Activated CD4-positive, alpha-beta T cell treated with anti-CD3 and anti-CD28 coated beads, Interleukin-2, amount 10 ng/mL, durations not matched to agents 7 days and 5 days (primary cell): ENCODE measurements around the gene CDS2. TPM values are rescaled to one million over a fixed set of nuclear protein-coding genes. Genes with fewer than 3 reads are reported as not detected.
A peak's percentile ranks its signal among the peaks of the same experiment; 100 is the strongest.

ENCODE experiments used
- CTCF ChIA-PET: fragments of 350-600 bp; sonication (Branson Sonifier 250); formaldehyde crosslinking; loops from one replicate; lab custom pipeline; 2021; ENCODE audit warnings: antibody characterized with exemption; lab: Charles Lee
- POLR2A ChIA-PET: fragments of 350-600 bp; sonication (Branson Sonifier 250); formaldehyde crosslinking; loops from one replicate; lab custom pipeline; 2021; ENCODE audit warnings: antibody characterized with exemption; lab: Charles Lee
- DNase-seq: peaks from one replicate; pipeline ENCODE4 v3.0.0-alpha.2; 2020
- H3K27ac Mint-ChIP-seq: one replicate; pipeline ENCODE4 v1.8.0; 2021; ENCODE audit warnings: mild to moderate bottlenecking, moderate library complexity, mixed read lengths
- H3K27me3 Mint-ChIP-seq: one replicate; pipeline ENCODE4 v1.8.0; 2021; ENCODE audit warnings: mixed read lengths
- H3K36me3 Mint-ChIP-seq: one replicate; pipeline ENCODE4 v1.8.0; 2021; ENCODE audit warnings: low read depth, mixed read lengths
- H3K4me1 Mint-ChIP-seq: one replicate; pipeline ENCODE4 v1.8.0; 2021; ENCODE audit warnings: mixed read lengths
- H3K4me3 Mint-ChIP-seq: one replicate; pipeline ENCODE4 v1.8.0; 2021; ENCODE audit warnings: mild to moderate bottlenecking, moderate library complexity, mixed read lengths
- H3K9me3 Mint-ChIP-seq: one replicate; pipeline ENCODE4 v1.8.0; 2021; ENCODE audit warnings: mixed read lengths
- total RNA-seq, 2 experiments: library from RNA; stranded (reverse); gene quantifications; one replicate each; pipeline ENCODE4 v1.2.3, GENCODE V29; 2021

Gene CDS2
- total RNA-seq, 2 experiments from 2014 or later, result 54.5 to 58.4 TPM

- DNase-seq, result no peak
- Mint-ChIP-seq H3K27me3 (no peaks in the 10 kb centered on the region), H3K9me3 (no peaks in the 10 kb centered on the region), H3K4me3 (no peak overlapping the region), H3K4me1 (peaks cover 8% of the 10 kb centered on the region), H3K27ac (no peak overlapping the region), H3K36me3 (peaks cover 25% of the 10 kb centered on the region)
- CTCF ChIA-PET, result no interaction called here
- POLR2A ChIA-PET, result no interaction called here
Measured at GRCh38 chr20:5177071-5177470, 50.3 kb downstream of the CDS2 start.

- no peak for DNase-seq
- Mint-ChIP-seq H3K36me3 (peaks cover 34% of the 10 kb centered on the region), H3K4me3 (no peak overlapping the region), H3K27ac (peak overlapping the region; percentile 61), H3K4me1 (peaks cover 7% of the 10 kb centered on the region), H3K27me3 (no peaks in the 10 kb centered on the region), H3K9me3 (no peaks in the 10 kb centered on the region)
- POLR2A ChIA-PET, result no interaction called here
- CTCF ChIA-PET, result no interaction called here
Measured at GRCh38 chr20:5178046-5178445, 51.2 kb downstream of the CDS2 start.

DNA sequence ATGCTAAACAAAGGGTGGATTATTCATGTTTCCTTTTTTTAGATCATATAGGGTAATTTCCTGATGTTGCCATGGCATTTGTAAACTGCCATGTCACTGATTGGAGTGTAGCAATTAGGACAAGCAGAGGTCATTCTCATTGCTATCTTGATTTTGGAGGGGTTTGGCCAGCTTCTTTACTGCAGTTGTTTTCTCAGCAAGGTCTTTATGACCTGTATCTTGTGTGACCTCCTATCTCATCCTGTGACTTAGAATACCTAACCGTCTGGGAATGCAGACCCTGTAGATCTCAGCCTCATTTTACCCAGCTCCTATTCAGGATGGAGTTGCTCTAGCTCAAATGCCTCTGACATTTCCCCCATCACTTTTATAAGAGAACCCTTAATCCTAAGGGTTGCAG, 53.6 kb downstream of the CDS2 start:
- H3K27ac Mint-ChIP-seq, result no peak overlapping the region
- no peak overlapping the region for H3K4me3 Mint-ChIP-seq
- H3K4me1 Mint-ChIP-seq, result peaks cover 4% of the 10 kb centered on the region
- H3K9me3 Mint-ChIP-seq, result no peaks in the 10 kb centered on the region
- H3K36me3 Mint-ChIP-seq, result peaks cover 34% of the 10 kb centered on the region
- CTCF ChIA-PET, result interaction anchor here (1.0 to 3.1 kb wide), 2 partner anchors 12 to 54 kb away, joined by 7 to 10 read pairs; partner anchors contain the start of gene CDS2
- no peak for DNase-seq
- POLR2A ChIA-PET, result no interaction called here
- no peaks in the 10 kb centered on the region for H3K27me3 Mint-ChIP-seq

- CTCF ChIA-PET, result interaction anchor here (1.0 to 3.1 kb wide), 2 partner anchors 11 to 54 kb away, joined by 7 to 10 read pairs; partner anchors contain the start of gene CDS2
- H3K4me1 Mint-ChIP-seq, result peaks cover 4% of the 10 kb centered on the region
Measured at GRCh38 chr20:5180933-5181332, 54.1 kb downstream of the CDS2 start.

DNA sequence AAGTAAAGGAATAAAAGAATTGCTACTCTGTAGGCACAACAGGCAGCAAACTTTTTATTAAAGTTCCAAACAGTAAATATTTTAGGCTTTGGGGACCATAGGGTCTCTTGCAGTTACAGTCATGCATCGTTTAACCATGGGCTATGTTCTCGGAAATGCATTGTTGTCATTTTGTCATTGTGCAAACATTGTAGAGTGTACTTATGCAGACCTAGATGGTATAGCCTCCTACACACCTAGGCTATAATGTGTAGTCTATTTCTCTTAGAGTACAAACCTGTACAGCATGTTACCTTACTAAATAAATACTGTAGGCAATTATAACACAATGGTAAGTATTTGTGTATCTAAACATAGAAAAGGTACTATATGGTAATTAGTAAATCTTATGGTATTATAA, 54.7 kb downstream of the CDS2 start:
- POLR2A ChIA-PET, result no interaction called here
- Mint-ChIP-seq H3K4me1 (peaks cover 4% of the 10 kb centered on the region), H3K27me3 (no peaks in the 10 kb centered on the region), H3K36me3 (peaks cover 31% of the 10 kb centered on the region), H3K27ac (no peak overlapping the region), H3K4me3 (no peak overlapping the region), H3K9me3 (no peaks in the 10 kb centered on the region)
- CTCF ChIA-PET, result interaction anchor here (1.0 to 3.1 kb wide), 3 partner anchors 10 to 55 kb away, joined by 3 to 10 read pairs (median 7); partner anchors contain the start of gene CDS2
- no peak for DNase-seq

More at GRCh38 chr20:5180933-5181332, 54.1 kb downstream of the CDS2 start:
- no peak for DNase-seq
- Mint-ChIP-seq H3K4me3 (no peak overlapping the region), H3K27ac (no peak overlapping the region), H3K36me3 (peaks cover 31% of the 10 kb centered on the region), H3K9me3 (no peaks in the 10 kb centered on the region), H3K27me3 (no peaks in the 10 kb centered on the region)
- POLR2A ChIA-PET, result no interaction called here

GRCh38 chr20:5181958-5182357, 55.1 kb downstream of the CDS2 start:
- no peak for DNase-seq
- CTCF ChIA-PET, result interaction anchor here (1.1 to 3.1 kb wide), 2 partner anchors 10 to 24 kb away, joined by 3 to 10 read pairs; no protein-coding TSS in a partner anchor
- no peak overlapping the region for H3K4me3 Mint-ChIP-seq
- no peak overlapping the region for H3K27ac Mint-ChIP-seq
- POLR2A ChIA-PET, result no interaction called here
- peaks cover 2% of the 10 kb centered on the region for H3K4me1 Mint-ChIP-seq
- no peaks in the 10 kb centered on the region for H3K9me3 Mint-ChIP-seq
- no peaks in the 10 kb centered on the region for H3K27me3 Mint-ChIP-seq
- peaks cover 31% of the 10 kb centered on the region for H3K36me3 Mint-ChIP-seq

GRCh38 chr20:5182615-5183254, 55.9 kb downstream of the CDS2 start:
- ChIA-PET CTCF (interaction anchor here (1.1 to 3.1 kb wide), 2 partner anchors 9 to 23 kb away, joined by 3 to 10 read pairs; no protein-coding TSS in a partner anchor), POLR2A (no interaction called here)
- Mint-ChIP-seq H3K27me3 (no peaks in the 10 kb centered on the region), H3K4me3 (no peak overlapping the region), H3K4me1 (peaks cover 2% of the 10 kb centered on the region), H3K36me3 (peaks cover 29% of the 10 kb centered on the region), H3K27ac (no peak overlapping the region), H3K9me3 (no peaks in the 10 kb centered on the region)
- no peak for DNase-seq

DNA sequence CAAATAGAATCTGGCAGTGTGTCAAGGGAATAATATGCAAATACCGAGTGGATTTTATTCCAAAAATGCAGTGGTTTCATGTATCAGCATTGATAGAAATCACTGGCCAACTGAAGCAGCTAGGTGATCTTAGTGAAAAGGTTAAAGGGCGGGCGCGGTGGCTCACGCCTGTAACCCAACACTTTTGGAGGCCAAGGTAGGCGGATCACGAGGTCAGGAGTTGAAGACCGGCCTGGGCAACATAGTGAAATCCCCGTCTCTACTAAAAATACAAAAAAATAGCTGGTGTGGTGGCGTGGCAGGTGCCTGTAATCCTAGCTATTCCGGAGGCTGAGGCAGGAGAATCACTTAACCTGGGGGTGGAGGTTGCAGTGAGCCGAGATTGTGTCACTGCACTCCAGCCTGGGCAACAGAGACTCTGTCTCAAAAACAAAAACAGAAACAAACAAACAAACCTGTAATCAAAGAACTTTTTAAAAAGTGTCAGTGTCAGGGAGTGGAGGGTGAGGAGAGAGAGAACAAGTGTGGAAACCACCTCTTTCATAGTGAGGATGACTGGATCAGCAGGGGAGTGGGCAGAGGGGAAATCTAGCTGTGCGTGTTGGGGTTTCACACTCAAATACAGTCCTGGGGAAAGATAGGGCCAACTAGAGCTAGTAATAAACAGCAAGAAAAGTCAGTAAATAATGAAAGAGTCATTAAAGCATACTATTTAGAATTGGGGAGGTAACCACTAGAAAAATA, 57.1 kb downstream of the CDS2 start:
- CTCF ChIA-PET, result interaction anchor here (0.8 to 3.1 kb wide), 2 partner anchors 8 to 55 kb away, joined by 3 to 10 read pairs; no protein-coding TSS in a partner anchor
- Mint-ChIP-seq H3K4me1 (peaks cover 2% of the 10 kb centered on the region), H3K4me3 (no peak overlapping the region), H3K27me3 (no peaks in the 10 kb centered on the region), H3K9me3 (no peaks in the 10 kb centered on the region), H3K27ac (no peak overlapping the region), H3K36me3 (peaks cover 26% of the 10 kb centered on the region)
- no peak for DNase-seq
- POLR2A ChIA-PET, result no interaction called here

DNA sequence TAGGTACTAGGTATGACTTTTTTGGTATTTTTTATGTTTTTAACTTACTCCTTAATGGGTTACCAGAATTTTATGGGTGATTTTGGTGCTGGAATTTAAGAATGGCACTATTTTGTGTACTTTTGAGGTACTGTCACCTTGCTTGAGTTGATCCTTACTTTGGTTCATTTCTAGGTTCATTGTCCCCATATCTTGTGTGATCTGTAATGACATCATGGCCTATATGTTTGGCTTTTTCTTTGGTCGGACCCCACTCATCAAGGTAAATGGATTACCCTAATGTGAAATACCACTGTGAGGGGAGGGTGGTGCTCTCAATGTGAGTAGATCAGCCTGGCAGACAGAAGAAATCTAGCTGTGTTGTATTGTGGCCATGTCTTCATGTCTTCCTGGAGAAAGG, 57.9 kb downstream of the CDS2 start:
- Mint-ChIP-seq H3K36me3 (peaks cover 27% of the 10 kb centered on the region), H3K9me3 (no peaks in the 10 kb centered on the region), H3K4me3 (no peak overlapping the region), H3K27me3 (no peaks in the 10 kb centered on the region), H3K4me1 (peaks cover 2% of the 10 kb centered on the region), H3K27ac (no peak overlapping the region)
- DNase-seq, result no peak
- ChIA-PET POLR2A (no interaction called here), CTCF (no interaction called here)

- peaks cover 33% of the 10 kb centered on the region for H3K36me3 Mint-ChIP-seq
- ChIA-PET POLR2A (no interaction called here), CTCF (interaction anchor here (1.0 to 1.3 kb wide), 3 partner anchors 8 to 227 kb away, joined by 3 to 4 read pairs (median 3); partner anchors contain the start of gene CDS2)
- DNase-seq, result no peak
- peaks cover 6% of the 10 kb centered on the region for H3K4me1 Mint-ChIP-seq
- no peak overlapping the region for H3K27ac Mint-ChIP-seq
- no peaks in the 10 kb centered on the region for H3K9me3 Mint-ChIP-seq
- no peak overlapping the region for H3K4me3 Mint-ChIP-seq
- H3K27me3 Mint-ChIP-seq, result no peaks in the 10 kb centered on the region
Measured at GRCh38 chr20:5187122-5187521, 60.3 kb downstream of the CDS2 start.

GRCh38 chr20:5188736-5189135, 61.9 kb downstream of the CDS2 start:
- no peak for DNase-seq
- Mint-ChIP-seq H3K4me1 (peaks cover 20% of the 10 kb centered on the region), H3K27ac (no peak overlapping the region), H3K9me3 (no peaks in the 10 kb centered on the region), H3K27me3 (no peaks in the 10 kb centered on the region), H3K36me3 (peaks cover 26% of the 10 kb centered on the region), H3K4me3 (no peak overlapping the region)
- ChIA-PET CTCF (interaction anchor here (1.0 kb wide), 1 partner anchor 43 kb away, joined by 3 read pairs; no protein-coding TSS in a partner anchor), POLR2A (no interaction called here)

DNA sequence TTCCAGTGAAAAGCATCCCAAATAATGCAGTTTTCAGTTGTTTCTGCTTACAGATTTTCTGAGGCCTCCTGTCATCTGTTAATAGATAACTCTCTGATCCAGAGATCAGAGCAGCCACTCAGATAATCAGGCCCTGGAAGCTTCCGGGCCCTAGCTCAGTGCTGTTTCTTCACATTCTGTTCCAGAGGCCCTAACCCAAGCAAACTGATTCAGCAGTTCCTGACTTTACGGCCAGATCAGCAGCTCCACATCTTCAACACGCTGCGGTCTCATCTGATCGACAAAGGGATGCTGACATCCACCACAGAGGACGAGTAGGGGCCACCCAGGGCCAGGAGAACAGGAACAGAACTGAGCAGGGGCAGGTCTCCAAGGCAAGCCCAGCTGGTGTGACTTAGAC, 63.1 kb downstream of the CDS2 start:
- H3K27me3 Mint-ChIP-seq, result no peaks in the 10 kb centered on the region
- no peak overlapping the region for H3K4me3 Mint-ChIP-seq
- no peaks in the 10 kb centered on the region for H3K9me3 Mint-ChIP-seq
- POLR2A ChIA-PET, result no interaction called here
- H3K27ac Mint-ChIP-seq, result peak overlapping the region; percentile 36
- H3K4me1 Mint-ChIP-seq, result peaks cover 20% of the 10 kb centered on the region
- CTCF ChIA-PET, result interaction anchor here (0.5 to 3.8 kb wide), 5 partner anchors 48 to 407 kb away, joined by 3 to 36 read pairs (median 3); partner anchors contain the start of gene CDS2
- H3K36me3 Mint-ChIP-seq, result peaks cover 23% of the 10 kb centered on the region
- no peak for DNase-seq

DNA sequence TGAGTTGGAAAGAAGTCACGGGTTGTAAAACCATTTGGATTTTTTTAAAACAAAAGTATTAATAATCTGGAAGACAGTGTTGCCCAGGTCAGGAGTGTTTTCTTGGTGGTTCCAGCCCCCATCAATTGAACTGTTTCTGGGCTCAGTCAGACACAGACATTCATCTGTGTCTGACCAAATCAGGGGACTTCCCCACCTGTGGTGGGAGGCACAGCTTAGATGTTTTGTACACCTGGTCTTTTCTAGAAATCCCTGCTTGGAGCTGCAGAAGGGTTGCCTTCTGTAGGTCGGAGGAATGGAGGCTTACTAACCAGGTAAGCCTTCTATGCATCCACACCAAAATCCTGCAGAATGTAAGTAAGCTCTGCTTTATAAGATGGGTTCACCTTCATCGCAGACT, 63.6 kb downstream of the CDS2 start:
- ChIA-PET POLR2A (no interaction called here), CTCF (interaction anchor here (0.5 to 3.8 kb wide), 6 partner anchors 47 to 408 kb away, joined by 3 to 36 read pairs (median 3); partner anchors contain the start of gene CDS2)
- H3K4me3 Mint-ChIP-seq, result no peak overlapping the region
- DNase-seq, result no peak
- H3K36me3 Mint-ChIP-seq, result peaks cover 23% of the 10 kb centered on the region
- H3K9me3 Mint-ChIP-seq, result no peaks in the 10 kb centered on the region
- H3K4me1 Mint-ChIP-seq, result peaks cover 20% of the 10 kb centered on the region
- no peaks in the 10 kb centered on the region for H3K27me3 Mint-ChIP-seq
- H3K27ac Mint-ChIP-seq, result no peak overlapping the region
